GM21529 (cell line): ENCODE data around the gene C4orf36.
"Not testable (repeated sequence)": the region's sequence is repeated elsewhere in the genome, so short reads cannot be mapped to it uniquely, and the experiment has no call there.

Source experiments
- ATAC-seq: cut with Tn5 transposase; IDR thresholded peaks from one replicate; pipeline ENCODE4 v1.9.1; 2021; ENCODE audit not compliant: unreplicated experiment

C4orf36 gene

GRCh38 chr4:86917212-86918039 lies 25.2 kb upstream of the C4orf36 start:
- no peak for ATAC-seq

- ATAC-seq = no peak
Measured at GRCh38 chr4:86916392-86916791, 24.2 kb upstream of the C4orf36 start.

GRCh38 chr4:86910820-86911684 lies 18.8 kb upstream of the C4orf36 start:
- no peak for ATAC-seq

DNA sequence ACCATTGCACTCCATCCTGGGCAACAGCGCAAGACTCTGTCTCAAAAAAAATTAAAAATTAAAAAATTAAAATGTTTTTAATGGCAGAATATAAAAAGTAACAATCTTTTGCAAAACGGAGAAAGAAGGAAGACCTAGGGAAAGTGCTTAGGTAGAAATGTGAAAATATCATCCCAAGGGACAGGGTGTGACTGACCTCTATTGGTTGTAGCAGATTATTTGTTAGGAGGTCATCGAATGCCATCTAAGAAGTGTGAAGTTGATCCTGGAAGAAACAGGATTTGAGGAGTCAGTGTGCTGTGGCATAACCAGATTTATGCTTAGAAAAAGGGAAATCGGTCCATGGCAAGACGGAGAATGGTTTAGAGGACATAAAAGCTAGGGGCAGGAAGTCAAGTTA lies 18.1 kb upstream of the C4orf36 start:
- ATAC-seq = no peak

DNA sequence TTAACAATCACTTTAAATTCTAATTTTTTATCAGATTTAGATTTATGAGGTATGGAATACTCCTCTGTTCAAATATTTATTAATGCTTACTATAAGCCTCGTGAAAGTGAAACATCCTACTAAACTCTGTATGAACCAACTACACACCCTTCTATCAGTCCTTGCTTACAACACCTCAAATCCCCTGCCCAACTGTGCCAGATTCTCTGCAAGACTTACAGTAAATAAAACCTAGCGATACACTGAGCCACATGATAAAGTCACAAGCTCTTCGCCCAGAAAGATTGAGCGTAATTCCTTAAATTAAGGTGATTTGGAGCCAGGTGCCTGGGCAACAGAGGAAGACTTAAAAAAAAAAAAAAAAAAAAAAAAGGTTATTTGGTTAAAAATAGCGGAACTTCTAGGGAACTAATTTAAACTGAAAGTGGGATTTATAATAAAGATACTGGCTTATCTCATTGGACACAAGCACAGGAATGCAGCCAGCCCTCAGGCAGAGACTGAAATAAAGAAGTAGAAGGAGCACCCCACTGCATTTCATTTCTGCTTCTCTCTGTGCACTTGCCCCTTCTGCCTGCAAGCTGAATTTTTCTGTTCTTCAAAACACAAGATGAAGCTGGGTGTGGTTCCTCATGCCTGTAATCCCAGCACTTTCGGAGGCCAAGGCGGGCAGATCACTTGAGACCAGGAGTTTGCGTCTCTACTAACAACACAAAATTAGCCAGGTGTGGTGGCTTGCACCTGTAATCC lies 17.5 kb upstream of the C4orf36 start:
- ATAC-seq = no peak

- no peak for ATAC-seq
Measured at GRCh38 chr4:86908251-86908657, 16.0 kb upstream of the C4orf36 start.

- no peak for ATAC-seq
Measured at GRCh38 chr4:86901864-86902263, 9.6 kb upstream of the C4orf36 start.

GRCh38 chr4:86898562-86898961 lies 6.3 kb upstream of the C4orf36 start:
- no peak for ATAC-seq

GRCh38 chr4:86896596-86896995 lies 4.4 kb upstream of the C4orf36 start:
- ATAC-seq = no peak

- peak; percentile 56 for ATAC-seq
Measured at GRCh38 chr4:86895692-86896488, 3.7 kb upstream of the C4orf36 start.

DNA sequence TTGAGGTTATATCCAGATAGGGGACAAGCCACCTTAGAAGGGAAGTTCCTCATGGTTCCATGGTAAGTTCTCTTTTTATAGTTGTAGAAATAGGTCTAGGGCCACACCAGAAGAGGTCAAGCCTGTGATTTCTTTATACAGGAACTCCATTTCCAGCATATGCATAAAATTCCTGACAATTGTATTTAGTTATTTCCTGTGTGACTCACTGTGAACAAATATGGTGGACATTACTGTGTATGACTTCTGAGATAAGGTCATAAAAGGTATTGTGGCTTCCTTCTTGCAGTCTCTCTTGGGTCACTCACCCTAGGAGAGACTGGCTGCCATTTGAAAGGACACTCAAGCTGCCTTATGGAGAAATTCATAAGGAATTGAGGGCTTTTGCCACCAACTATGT lies 2.2 kb upstream of the C4orf36 start:
- no peak for ATAC-seq

DNA sequence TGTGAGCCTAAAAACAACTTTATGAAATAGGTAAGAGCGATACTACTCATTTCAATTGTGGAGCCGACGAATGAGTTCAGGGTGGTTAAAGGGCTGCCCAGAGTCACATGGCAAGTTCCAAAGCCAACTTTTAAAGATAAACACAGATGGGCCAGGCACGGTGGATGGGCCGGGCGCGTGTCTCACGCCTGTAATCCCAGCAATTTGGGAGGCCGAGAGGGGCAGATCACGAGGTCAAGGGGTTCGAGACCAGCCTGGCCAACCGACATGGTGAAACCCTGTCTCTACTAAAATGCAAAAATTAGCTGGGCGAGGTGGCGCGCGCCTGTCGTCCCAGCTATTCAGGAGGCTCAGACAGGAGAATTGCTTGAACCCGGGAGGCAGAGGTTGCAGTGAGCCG lies 914 bp upstream of the C4orf36 start:
- ATAC-seq = no peak

- ATAC-seq = no peak
Measured at GRCh38 chr4:86892636-86892960, 376 bp upstream of the C4orf36 start.

DNA sequence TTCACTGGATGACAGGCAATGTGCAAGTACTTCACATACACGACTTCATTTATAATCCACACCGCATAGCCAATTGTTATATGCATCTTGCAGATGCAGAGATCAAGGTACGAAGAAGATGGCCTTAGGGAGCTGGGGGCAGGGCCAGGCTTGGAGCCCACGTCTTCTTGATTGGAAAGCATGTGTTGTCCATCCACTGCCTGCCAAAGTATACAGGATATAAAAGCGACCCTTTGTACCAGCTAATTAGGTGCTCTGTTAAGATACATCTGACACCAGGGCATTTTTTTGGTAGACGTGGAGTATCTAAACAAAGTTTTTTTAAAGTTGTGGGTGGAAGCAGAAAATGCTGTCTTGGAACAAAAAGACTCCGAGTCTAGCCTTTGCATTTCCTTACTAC lies 1.4 kb downstream of the C4orf36 start:
- no peak for ATAC-seq

DNA sequence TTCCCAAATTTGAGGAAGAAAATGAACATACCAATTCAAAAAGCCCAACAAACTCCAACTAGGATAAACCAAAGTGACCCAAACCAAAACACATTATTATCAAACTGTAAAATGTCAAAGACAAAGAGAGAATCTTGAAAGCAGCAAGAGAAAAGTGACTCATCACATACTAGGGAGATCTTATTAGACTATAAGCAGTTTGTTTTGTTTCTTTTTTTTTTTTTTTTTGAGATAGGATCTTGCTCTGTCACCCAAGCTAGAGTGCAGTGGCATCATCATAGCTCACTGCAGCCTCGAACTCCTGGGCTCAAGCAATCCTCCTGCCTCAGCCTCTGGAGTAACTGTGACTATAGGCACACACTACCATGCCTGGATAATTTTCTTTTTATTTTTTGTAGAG lies 12.6 kb downstream of the C4orf36 start:
- ATAC-seq = no peak

GRCh38 chr4:86878640-86879039 lies 13.6 kb downstream of the C4orf36 start:
- ATAC-seq = no peak

GRCh38 chr4:86876894-86877685 lies 15.1 kb downstream of the C4orf36 start:
- no peak for ATAC-seq

DNA sequence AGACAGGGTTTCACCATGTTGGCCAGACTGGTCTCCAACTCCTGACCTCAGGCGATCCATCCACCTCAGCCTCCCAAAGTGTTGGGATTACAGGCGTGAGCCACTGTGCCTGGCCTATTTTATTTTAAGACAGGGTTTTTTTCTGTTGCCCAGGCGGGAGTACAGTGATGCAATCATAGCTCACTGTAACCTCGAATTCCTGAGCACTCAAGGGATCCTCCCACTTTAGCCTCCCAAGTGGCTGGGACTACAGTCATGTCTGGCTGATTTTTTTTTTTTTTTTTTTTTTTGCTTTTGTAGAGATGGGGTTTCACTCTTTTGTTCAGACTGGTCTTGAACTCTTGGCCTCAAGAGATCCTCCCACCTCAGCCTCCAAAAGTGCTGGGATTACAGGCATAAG lies 16.8 kb downstream of the C4orf36 start:
- ATAC-seq = not testable (repeated sequence)

- ATAC-seq = no peak
Measured at GRCh38 chr4:86872135-86872534, 20.1 kb downstream of the C4orf36 start.
